Measurements from ENCODE around the gene FADS1. TPM values are rescaled to one million over a fixed set of nuclear protein-coding genes. Genes with fewer than 3 reads are reported as not detected.

FADS1 gene
- total RNA-seq, 1 experiment from 2014 or later = 105 TPM

GRCh38 chr11:61794579-61794978 lies 22.2 kb downstream of the FADS1 start:
- DNase-seq (ENCODE audit: low spot score) (no peak), ATAC-seq (no peak)
- H3K4me3 Mint-ChIP-seq = 0 out of 2 replicates have a peak overlapping the region, but pooled peaks have one; percentile 12
- TF ChIP-seq ZNF138 (CRISPR knock-in tag; conservative IDR thresholded peaks at IDR 0.05) (no peak), ATF1 (CRISPR knock-in tag; IDR thresholded peaks at IDR 0.05) (no peak), ZNF423 (CRISPR knock-in tag; IDR thresholded peaks at IDR 0.05) (no peak), GABPB1 (CRISPR knock-in tag; IDR thresholded peaks at IDR 0.05) (no peak), TCF7 (CRISPR knock-in tag; IDR thresholded peaks at IDR 0.05; ENCODE audit: low read depth) (no peak), GRHL2 (CRISPR knock-in tag; IDR thresholded peaks at IDR 0.05; ENCODE audit: insufficient replicate concordance, severe bottlenecking) (no peak), ZNF232 (CRISPR knock-in tag; IDR thresholded peaks at IDR 0.05) (no peak), OVOL2 (CRISPR knock-in tag; IDR thresholded peaks at IDR 0.05; ENCODE audit: borderline replicate concordance) (no peak), FOXK1 (CRISPR knock-in tag; IDR thresholded peaks at IDR 0.05) (no peak), ZNF425 (CRISPR knock-in tag; conservative IDR thresholded peaks at IDR 0.05) (no peak), ZNF219 (CRISPR knock-in tag; IDR thresholded peaks at IDR 0.05; ENCODE audit: borderline replicate concordance) (no peak), ZNF121 (CRISPR knock-in tag; IDR thresholded peaks at IDR 0.05) (no peak), ZBTB43 (CRISPR knock-in tag; IDR thresholded peaks at IDR 0.05) (no peak)
- TF ChIP-seq, protein P1, sequence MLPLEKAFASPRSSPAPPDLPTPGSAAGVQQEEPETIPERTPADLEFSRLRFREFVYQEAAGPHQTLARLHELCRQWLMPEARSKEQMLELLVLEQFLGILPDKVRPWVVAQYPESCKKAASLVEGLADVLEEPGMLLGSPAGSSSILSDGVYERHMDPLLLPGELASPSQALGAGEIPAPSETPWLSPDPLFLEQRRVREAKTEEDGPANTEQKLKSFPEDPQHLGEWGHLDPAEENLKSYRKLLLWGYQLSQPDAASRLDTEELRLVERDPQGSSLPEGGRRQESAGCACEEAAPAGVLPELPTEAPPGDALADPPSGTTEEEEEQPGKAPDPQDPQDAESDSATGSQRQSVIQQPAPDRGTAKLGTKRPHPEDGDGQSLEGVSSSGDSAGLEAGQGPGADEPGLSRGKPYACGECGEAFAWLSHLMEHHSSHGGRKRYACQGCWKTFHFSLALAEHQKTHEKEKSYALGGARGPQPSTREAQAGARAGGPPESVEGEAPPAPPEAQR (CRISPR knock-in tag; IDR thresholded peaks at IDR 0.05) = no peak
- TF ChIP-seq, protein P2, sequence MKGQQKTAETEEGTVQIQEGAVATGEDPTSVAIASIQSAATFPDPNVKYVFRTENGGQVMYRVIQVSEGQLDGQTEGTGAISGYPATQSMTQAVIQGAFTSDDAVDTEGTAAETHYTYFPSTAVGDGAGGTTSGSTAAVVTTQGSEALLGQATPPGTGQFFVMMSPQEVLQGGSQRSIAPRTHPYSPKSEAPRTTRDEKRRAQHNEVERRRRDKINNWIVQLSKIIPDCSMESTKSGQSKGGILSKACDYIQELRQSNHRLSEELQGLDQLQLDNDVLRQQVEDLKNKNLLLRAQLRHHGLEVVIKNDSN (CRISPR knock-in tag; IDR thresholded peaks at IDR 0.05) = no peak
- TF ChIP-seq, protein P3, sequence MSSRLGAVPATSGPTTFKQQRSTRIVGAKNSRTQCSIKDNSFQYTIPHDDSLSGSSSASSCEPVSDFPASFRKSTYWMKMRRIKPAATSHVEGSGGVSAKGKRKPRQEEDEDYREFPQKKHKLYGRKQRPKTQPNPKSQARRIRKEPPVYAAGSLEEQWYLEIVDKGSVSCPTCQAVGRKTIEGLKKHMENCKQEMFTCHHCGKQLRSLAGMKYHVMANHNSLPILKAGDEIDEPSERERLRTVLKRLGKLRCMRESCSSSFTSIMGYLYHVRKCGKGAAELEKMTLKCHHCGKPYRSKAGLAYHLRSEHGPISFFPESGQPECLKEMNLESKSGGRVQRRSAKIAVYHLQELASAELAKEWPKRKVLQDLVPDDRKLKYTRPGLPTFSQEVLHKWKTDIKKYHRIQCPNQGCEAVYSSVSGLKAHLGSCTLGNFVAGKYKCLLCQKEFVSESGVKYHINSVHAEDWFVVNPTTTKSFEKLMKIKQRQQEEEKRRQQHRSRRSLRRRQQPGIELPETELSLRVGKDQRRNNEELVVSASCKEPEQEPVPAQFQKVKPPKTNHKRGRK (CRISPR knock-in tag; IDR thresholded peaks at IDR 0.05; ENCODE audit: borderline replicate concordance) = no peak
- TF ChIP-seq, protein P4, sequence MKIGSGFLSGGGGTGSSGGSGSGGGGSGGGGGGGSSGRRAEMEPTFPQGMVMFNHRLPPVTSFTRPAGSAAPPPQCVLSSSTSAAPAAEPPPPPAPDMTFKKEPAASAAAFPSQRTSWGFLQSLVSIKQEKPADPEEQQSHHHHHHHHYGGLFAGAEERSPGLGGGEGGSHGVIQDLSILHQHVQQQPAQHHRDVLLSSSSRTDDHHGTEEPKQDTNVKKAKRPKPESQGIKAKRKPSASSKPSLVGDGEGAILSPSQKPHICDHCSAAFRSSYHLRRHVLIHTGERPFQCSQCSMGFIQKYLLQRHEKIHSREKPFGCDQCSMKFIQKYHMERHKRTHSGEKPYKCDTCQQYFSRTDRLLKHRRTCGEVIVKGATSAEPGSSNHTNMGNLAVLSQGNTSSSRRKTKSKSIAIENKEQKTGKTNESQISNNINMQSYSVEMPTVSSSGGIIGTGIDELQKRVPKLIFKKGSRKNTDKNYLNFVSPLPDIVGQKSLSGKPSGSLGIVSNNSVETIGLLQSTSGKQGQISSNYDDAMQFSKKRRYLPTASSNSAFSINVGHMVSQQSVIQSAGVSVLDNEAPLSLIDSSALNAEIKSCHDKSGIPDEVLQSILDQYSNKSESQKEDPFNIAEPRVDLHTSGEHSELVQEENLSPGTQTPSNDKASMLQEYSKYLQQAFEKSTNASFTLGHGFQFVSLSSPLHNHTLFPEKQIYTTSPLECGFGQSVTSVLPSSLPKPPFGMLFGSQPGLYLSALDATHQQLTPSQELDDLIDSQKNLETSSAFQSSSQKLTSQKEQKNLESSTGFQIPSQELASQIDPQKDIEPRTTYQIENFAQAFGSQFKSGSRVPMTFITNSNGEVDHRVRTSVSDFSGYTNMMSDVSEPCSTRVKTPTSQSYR (CRISPR knock-in tag; IDR thresholded peaks at IDR 0.05) = no peak
- TF ChIP-seq, protein P5, sequence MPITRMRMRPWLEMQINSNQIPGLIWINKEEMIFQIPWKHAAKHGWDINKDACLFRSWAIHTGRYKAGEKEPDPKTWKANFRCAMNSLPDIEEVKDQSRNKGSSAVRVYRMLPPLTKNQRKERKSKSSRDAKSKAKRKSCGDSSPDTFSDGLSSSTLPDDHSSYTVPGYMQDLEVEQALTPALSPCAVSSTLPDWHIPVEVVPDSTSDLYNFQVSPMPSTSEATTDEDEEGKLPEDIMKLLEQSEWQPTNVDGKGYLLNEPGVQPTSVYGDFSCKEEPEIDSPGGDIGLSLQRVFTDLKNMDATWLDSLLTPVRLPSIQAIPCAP (CRISPR knock-in tag; IDR thresholded peaks at IDR 0.05) = no peak
- CTCF ChIA-PET = no interaction called here
- no peaks in the 10 kb centered on the region for H3K27me3 Mint-ChIP-seq (ENCODE audit: low read depth)
- H3K9me3 Mint-ChIP-seq = no peaks in the 10 kb centered on the region
- H3K4me1 Mint-ChIP-seq = peaks cover 21% of the 10 kb centered on the region
- peaks cover 32% of the 10 kb centered on the region for H3K36me3 Mint-ChIP-seq
- POLR2A ChIA-PET = interaction anchor here (2.3 kb wide), 1 partner anchor 21 kb away, joined by 18 read pairs; the partner anchor contains the start of gene FADS1
- H3K27ac Mint-ChIP-seq = no peak overlapping the region
